GM18498 (cell line): ENCODE measurements around the gene ZNF831.

Experiments
- ATAC-seq: cut with Tn5 transposase; IDR thresholded peaks from one replicate; pipeline ENCODE4 v1.9.1; 2021; ENCODE audit warnings: mild to moderate bottlenecking, moderate library complexity; ENCODE audit not compliant: unreplicated experiment

Gene ZNF831

DNA sequence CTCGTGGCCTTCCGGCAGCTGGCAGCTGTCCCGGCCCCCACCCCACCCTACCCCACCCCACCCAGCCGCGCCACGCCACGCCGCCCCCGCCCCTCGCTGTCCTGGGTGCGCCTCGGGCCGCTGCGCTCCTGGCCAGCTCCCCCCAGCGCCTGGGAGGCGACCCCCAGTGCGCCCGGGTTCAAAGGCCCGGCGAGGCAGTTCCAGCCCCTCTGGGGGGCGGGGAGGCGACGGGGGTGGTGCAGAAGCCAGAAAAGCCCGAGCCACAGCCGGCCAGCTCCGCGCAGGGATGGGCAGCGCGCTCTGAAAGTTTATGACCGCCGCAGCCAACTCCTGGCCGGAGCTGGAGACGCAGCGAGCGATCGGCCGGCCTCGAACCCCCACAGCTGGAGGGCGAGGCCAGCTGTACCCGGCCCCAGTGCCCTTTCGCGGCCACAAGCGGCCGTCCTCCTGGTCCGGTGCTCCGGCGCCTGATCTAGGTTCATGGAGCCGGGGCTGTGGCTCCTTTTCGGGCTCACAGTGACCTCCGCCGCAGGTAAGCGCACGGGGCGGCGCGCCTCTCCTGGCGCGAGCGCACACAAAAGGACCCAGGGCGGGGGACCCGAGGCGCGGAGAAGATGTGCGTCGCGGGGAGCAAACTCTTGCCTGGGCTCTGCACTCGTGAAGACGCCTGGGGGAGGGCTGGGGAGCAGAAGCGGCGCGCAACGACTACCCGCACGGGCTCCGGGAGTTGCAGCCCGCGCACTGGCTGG, 136.9 kb downstream of the ZNF831 start, which contains the start of gene EDN3:
Gene EDN3, plus strand, starts transcription at position 279 of the 749 bp plus-strand sequence. Its CDS starts 202 bp downstream, at position 481.
- ATAC-seq: no peak

DNA sequence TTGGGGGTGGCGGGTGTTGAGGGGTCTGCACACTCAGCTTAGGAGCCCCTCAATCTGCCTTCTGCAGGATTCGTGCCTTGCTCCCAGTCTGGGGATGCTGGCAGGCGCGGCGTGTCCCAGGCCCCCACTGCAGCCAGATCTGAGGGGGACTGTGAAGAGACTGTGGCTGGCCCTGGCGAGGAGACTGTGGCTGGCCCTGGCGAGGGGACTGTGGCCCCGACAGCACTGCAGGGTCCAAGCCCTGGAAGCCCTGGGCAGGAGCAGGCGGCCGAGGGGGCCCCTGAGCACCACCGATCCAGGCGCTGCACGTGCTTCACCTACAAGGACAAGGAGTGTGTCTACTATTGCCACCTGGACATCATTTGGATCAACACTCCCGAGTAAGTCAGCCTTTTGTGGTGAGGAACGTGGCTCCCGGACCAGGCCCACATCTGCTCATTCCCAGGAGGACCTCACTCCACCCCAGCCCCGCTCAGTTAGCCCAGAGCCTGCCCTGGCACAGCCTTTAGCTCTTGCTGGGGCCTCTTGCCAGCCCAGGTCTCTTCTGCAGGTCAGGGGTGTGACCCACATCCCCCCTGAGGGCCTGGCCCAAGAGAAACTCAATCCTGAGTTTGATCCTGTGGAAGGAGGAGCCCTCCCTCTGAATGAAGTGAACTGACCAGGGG, 137.9 kb downstream of the ZNF831 start:
- ATAC-seq: no peak

DNA sequence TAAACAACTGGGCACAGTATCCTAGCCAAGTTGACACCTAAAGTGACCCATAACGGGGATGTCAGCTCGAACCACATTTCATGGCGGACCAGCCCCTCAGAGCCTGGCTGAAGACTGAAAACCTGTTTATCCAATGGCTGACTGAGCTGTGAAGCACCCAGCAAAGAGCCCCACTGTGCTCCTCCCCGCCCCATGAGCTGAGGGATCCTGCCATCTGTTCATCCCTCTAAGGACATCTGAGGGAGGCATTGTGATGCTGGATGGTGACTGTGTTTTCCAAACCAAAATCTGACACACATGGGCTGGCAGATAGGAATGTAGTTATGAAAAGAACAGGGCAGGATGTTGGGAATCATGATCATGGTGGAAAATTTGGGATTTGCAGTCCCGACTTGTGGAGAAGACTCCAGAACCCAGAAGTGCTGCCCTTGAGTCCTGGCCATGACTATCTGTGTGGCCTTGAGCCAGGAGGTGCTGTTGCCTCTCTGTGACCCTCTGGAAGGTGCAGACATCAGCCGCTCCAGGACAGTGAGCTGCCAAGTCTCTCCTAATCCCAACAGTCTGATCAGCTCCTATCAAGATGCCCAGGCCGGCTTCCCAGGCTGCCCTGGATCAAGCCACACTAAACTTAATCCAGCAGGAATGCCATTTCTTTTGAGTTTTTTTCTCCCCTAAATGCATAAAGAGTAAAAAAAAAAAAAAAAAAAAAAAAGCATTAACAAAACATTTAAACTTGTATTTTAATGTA, 142.5 kb downstream of the ZNF831 start:
- no peak for ATAC-seq

DNA sequence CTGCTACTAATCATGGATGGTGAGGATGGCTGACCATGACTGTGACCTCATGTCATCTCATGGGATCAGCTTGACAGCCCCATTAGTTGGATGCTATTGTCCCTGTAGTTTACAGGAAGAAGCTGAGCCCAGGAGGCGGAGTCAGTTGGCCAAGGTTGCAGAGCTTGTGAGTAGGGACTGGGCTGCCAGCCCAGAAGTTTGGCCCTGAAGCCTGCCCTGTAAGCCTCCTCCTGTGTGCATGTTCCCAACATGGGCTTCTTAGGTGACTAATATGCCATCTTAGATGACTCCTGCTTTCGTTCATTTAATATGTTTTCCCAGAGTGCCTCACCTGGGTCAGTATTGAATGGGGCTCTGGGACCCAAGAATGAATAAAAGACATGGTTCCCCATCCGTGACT, 143.6 kb downstream of the ZNF831 start:
- no peak for ATAC-seq
